ENCODE results near the gene RPL12.

GRCh38 chr9:127423476-127423933 is 27.7 kb downstream of the RPL12 start:
- TF ChIP-seq CTCF (IDR thresholded peaks at IDR 0.05; ENCODE audit: low read depth, low read length, poor library complexity, severe bottlenecking), result no peak
- no peak for TF ChIP-seq EZH2phosphoT487 (IDR thresholded peaks at IDR 0.05; ENCODE audit: borderline replicate concordance, low read length)
